Ectodermal cell (in vitro differentiated cells): ENCODE measurements around the gene CFAP46.
"Not testable (repeated sequence)": the region's sequence is repeated elsewhere in the genome, so short reads cannot be mapped to it uniquely, and the experiment has no call there.

Experiments
- H3K27ac ChIP-seq: 2 replicates; pipeline ENCODE4 v1.7.0; 2013; ENCODE audit warnings: mild to moderate bottlenecking, low read depth, low read length; ENCODE audit not compliant: insufficient read depth, poor library complexity, severe bottlenecking
- H3K27me3 ChIP-seq: 2 replicates; pipeline ENCODE4 v1.7.0; 2013; ENCODE audit warnings: mild to moderate bottlenecking, low read length; ENCODE audit not compliant: insufficient read depth, control insufficient read depth, poor library complexity, severe bottlenecking
- H3K36me3 ChIP-seq: one replicate; pipeline ENCODE4 v1.7.0; 2013; ENCODE audit warnings: low read length; ENCODE audit not compliant: control insufficient read depth, insufficient read depth
- H3K4me1 ChIP-seq: one replicate; pipeline ENCODE4 v1.7.0; 2013; ENCODE audit warnings: low read length; ENCODE audit not compliant: control insufficient read depth, insufficient read depth
- H3K4me3 ChIP-seq: 2 replicates; pipeline ENCODE4 v1.7.0; 2013; ENCODE audit warnings: low read depth, low read length, control low read depth; ENCODE audit not compliant: insufficient read depth
- H3K9me3 ChIP-seq: 2 replicates; pipeline ENCODE4 v1.7.0; 2013; ENCODE audit warnings: mild to moderate bottlenecking, low read length, moderate library complexity; ENCODE audit not compliant: control insufficient read depth
- WGBS, 2 experiments: methylation state at CpG; one replicate each; pipeline ENCODE4 v1.1.7; 2013; ENCODE audit warnings: missing lambda C conversion rate in 2 of 2; 5-methylcytosine and 5-hydroxymethylcytosine counted together

The CFAP46 gene

GRCh38 chr10:132803416-132804210 lies 138.8 kb downstream of the CFAP46 start:
- no peak overlapping the region for H3K4me3 ChIP-seq
- no peaks in the 10 kb centered on the region for H3K4me1 ChIP-seq
- no peaks in the 10 kb centered on the region for H3K9me3 ChIP-seq
- no peak overlapping the region for H3K27ac ChIP-seq
- H3K27me3 ChIP-seq = no peaks in the 10 kb centered on the region
- 93% methylated on average over 34 of the region's 34 CpGs for WGBS, 2 experiments
- H3K36me3 ChIP-seq = no peaks in the 10 kb centered on the region

GRCh38 chr10:132802694-132803320 lies 139.6 kb downstream of the CFAP46 start:
- H3K27me3 ChIP-seq = no peaks in the 10 kb centered on the region
- no peak overlapping the region for H3K4me3 ChIP-seq
- no peak overlapping the region for H3K27ac ChIP-seq
- H3K9me3 ChIP-seq = no peaks in the 10 kb centered on the region
- H3K4me1 ChIP-seq = no peaks in the 10 kb centered on the region
- 85 to 87% methylated on average over 16 of the region's 16 CpGs for WGBS, 2 experiments
- no peaks in the 10 kb centered on the region for H3K36me3 ChIP-seq

- Histone ChIP-seq H3K4me1 (no peaks in the 10 kb centered on the region), H3K36me3 (no peaks in the 10 kb centered on the region), H3K27ac (no peak overlapping the region), H3K4me3 (no peak overlapping the region), H3K9me3 (no peaks in the 10 kb centered on the region), H3K27me3 (no peaks in the 10 kb centered on the region)
- 95 to 96% methylated on average over 8 of the region's 8 CpGs for WGBS, 2 experiments
Observed at GRCh38 chr10:132802048-132802447, 140.3 kb downstream of the CFAP46 start.

- Histone ChIP-seq H3K9me3 (no peaks in the 10 kb centered on the region), H3K4me3 (no peak overlapping the region), H3K4me1 (no peaks in the 10 kb centered on the region), H3K27me3 (peaks cover 3% of the 10 kb centered on the region), H3K27ac (no peak overlapping the region), H3K36me3 (no peaks in the 10 kb centered on the region)
- 93 to 96% methylated on average over 11 of the region's 11 CpGs for WGBS, 2 experiments
Observed at GRCh38 chr10:132799865-132800264, 142.5 kb downstream of the CFAP46 start.

GRCh38 chr10:132798876-132799275 lies 143.5 kb downstream of the CFAP46 start:
- H3K4me3 ChIP-seq = no peak overlapping the region
- peaks cover 3% of the 10 kb centered on the region for H3K27me3 ChIP-seq
- H3K36me3 ChIP-seq = no peaks in the 10 kb centered on the region
- WGBS, 2 experiments = 90% methylated on average over 15 of the region's 15 CpGs
- no peaks in the 10 kb centered on the region for H3K4me1 ChIP-seq
- no peaks in the 10 kb centered on the region for H3K9me3 ChIP-seq
- no peak overlapping the region for H3K27ac ChIP-seq

GRCh38 chr10:132798403-132798802 lies 144.0 kb downstream of the CFAP46 start:
- WGBS, 2 experiments = 93 to 95% methylated on average over 21 of the region's 21 CpGs
- H3K9me3 ChIP-seq = no peaks in the 10 kb centered on the region
- no peak overlapping the region for H3K4me3 ChIP-seq
- no peaks in the 10 kb centered on the region for H3K36me3 ChIP-seq
- H3K27me3 ChIP-seq = peaks cover 3% of the 10 kb centered on the region
- no peaks in the 10 kb centered on the region for H3K4me1 ChIP-seq
- H3K27ac ChIP-seq = no peak overlapping the region

GRCh38 chr10:132797986-132798385 lies 144.4 kb downstream of the CFAP46 start:
- H3K4me3 ChIP-seq, H3K9me3 ChIP-seq, H3K4me1 ChIP-seq, H3K27me3 ChIP-seq, H3K36me3 ChIP-seq, H3K27ac ChIP-seq: not testable (repeated sequence)
- WGBS, 2 experiments = 93 to 95% methylated on average over 27 of the region's 32 CpGs

GRCh38 chr10:132796846-132797245 lies 145.5 kb downstream of the CFAP46 start:
- H3K9me3 ChIP-seq = no peaks in the 10 kb centered on the region
- H3K27ac ChIP-seq = no peak overlapping the region
- peaks cover 3% of the 10 kb centered on the region for H3K27me3 ChIP-seq
- WGBS, 2 experiments = 84 to 86% methylated on average over 21 of the region's 21 CpGs
- H3K4me3 ChIP-seq = no peak overlapping the region
- no peaks in the 10 kb centered on the region for H3K4me1 ChIP-seq
- H3K36me3 ChIP-seq = no peaks in the 10 kb centered on the region

- Histone ChIP-seq H3K9me3 (no peaks in the 10 kb centered on the region), H3K27me3 (peaks cover 30% of the 10 kb centered on the region), H3K4me3 (no peak overlapping the region), H3K27ac (no peak overlapping the region), H3K4me1 (peaks cover 3% of the 10 kb centered on the region), H3K36me3 (no peaks in the 10 kb centered on the region)
- WGBS, 2 experiments = 87 to 88% methylated on average over 57 of the region's 57 CpGs
Observed at GRCh38 chr10:132793871-132794849, 148.2 kb downstream of the CFAP46 start.

GRCh38 chr10:132793213-132793612 lies 149.2 kb downstream of the CFAP46 start:
- peaks cover 39% of the 10 kb centered on the region for H3K27me3 ChIP-seq

More at GRCh38 chr10:132793213-132793612, 149.2 kb downstream of the CFAP46 start:
- Histone ChIP-seq H3K9me3 (no peaks in the 10 kb centered on the region), H3K4me3 (no peak overlapping the region), H3K4me1 (peaks cover 11% of the 10 kb centered on the region), H3K27ac (no peak overlapping the region), H3K36me3 (no peaks in the 10 kb centered on the region)
- 89 to 91% methylated on average over 9 of the region's 9 CpGs for WGBS, 2 experiments
